Measurements from ENCODE around the gene CFAP298.
A peak's percentile ranks its signal among the peaks of the same experiment; 100 is the strongest.
"Not testable (repeated sequence)": the region's sequence is repeated elsewhere in the genome, so short reads cannot be mapped to it uniquely, and the experiment has no call there.

CFAP298 gene

GRCh38 chr21:32612075-32612998, at the start of gene CFAP298:
Gene CFAP298, minus strand, starts transcription at chr21:32612377. Its CDS starts 134 bp downstream, at chr21:32612243.
- DNase-seq = peak; percentile 65

- DNase-seq = not testable (repeated sequence)
These were observed 49.0 kb upstream of the CFAP298 start for GRCh38 chr21:32661026-32661782.

- DNase-seq = no peak
These were observed 46.3 kb upstream of the CFAP298 start for GRCh38 chr21:32658524-32658923.

- peak; percentile 1 for DNase-seq
These were observed 41.2 kb upstream of the CFAP298 start for GRCh38 chr21:32653326-32653901.

GRCh38 chr21:32648165-32648564, 36.0 kb upstream of the CFAP298 start:
- DNase-seq = no peak

GRCh38 chr21:32645261-32646182, 33.3 kb upstream of the CFAP298 start:
- no peak for DNase-seq

- DNase-seq = no peak
These were observed 29.8 kb upstream of the CFAP298 start for GRCh38 chr21:32641710-32642698.

- no peak for DNase-seq
These were observed 14.5 kb upstream of the CFAP298 start for GRCh38 chr21:32626621-32627196.

GRCh38 chr21:32618218-32618617, 6.0 kb upstream of the CFAP298 start:
- DNase-seq = not testable (repeated sequence)

- no peak for DNase-seq
These were observed 1.4 kb upstream of the CFAP298 start for GRCh38 chr21:32613436-32614043.

- no peak for DNase-seq
These were observed 791 bp upstream of the CFAP298 start for GRCh38 chr21:32612999-32613337.

- DNase-seq = no peak
These were observed 643 bp downstream of the CFAP298 start for GRCh38 chr21:32611471-32611997.

- DNase-seq = not testable (repeated sequence)
These were observed 1.2 kb downstream of the CFAP298 start for GRCh38 chr21:32610940-32611339.

- DNase-seq = no peak
These were observed 3.3 kb downstream of the CFAP298 start for GRCh38 chr21:32608851-32609250.

- DNase-seq = no peak
These were observed 6.7 kb downstream of the CFAP298 start for GRCh38 chr21:32605469-32605868.

GRCh38 chr21:32604464-32604863, 7.7 kb downstream of the CFAP298 start:
- peak; percentile 92 for DNase-seq

- no peak for DNase-seq
These were observed 9.0 kb downstream of the CFAP298 start for GRCh38 chr21:32603131-32603530.

- DNase-seq = no peak
These were observed 10.1 kb downstream of the CFAP298 start for GRCh38 chr21:32602099-32602498.

- no peak for DNase-seq
These were observed 12.7 kb downstream of the CFAP298 start for GRCh38 chr21:32599526-32599925.

GRCh38 chr21:32599091-32599490, 13.1 kb downstream of the CFAP298 start:
- no peak for DNase-seq

All from NCI-H1417 treated with DMSO at 0.1 percent for 48 hours (cell line).